MM.1S (cell line): ENCODE measurements around the gene ERC2.

ENCODE experiments used
- DNase-seq: peaks from one replicate; pipeline ENCODE4 v3.0.0-alpha.2; 2015
- H2AFZ ChIP-seq: fragments of 300-600 bp; sonication (generic); 2 replicates; pipeline ENCODE4 v1.6.0; 2016; ENCODE audit warnings: antibody characterized with exemption, low read length
- H3F3A ChIP-seq: fragments of 300-600 bp; sonication (generic); 2 replicates; pipeline ENCODE4 v1.6.1; 2016; ENCODE audit warnings: mild to moderate bottlenecking, antibody characterized with exemption, low read length, moderate library complexity, mixed read lengths; ENCODE audit not compliant: insufficient read depth
- H3K27ac ChIP-seq: fragments of 300-600 bp; sonication (generic); 2 replicates; pipeline ENCODE4 v1.5.1; 2016; ENCODE audit warnings: mild to moderate bottlenecking, low read length
- H3K27me3 ChIP-seq: fragments of 300-600 bp; sonication (generic); replicated peaks from 2 replicates; pipeline ENCODE4 v1.6.0; 2016; ENCODE audit warnings: low read length; ENCODE audit not compliant: insufficient read depth
- H3K36me3 ChIP-seq: fragments of 300-600 bp; sonication (generic); replicated peaks from 2 replicates; pipeline ENCODE4 v1.6.1; 2016; ENCODE audit warnings: mild to moderate bottlenecking, low read length, mixed read lengths; ENCODE audit not compliant: insufficient read depth
- H3K4me1 ChIP-seq: fragments of 300-600 bp; sonication (generic); 2 replicates; pipeline ENCODE4 v1.6.1; 2016; ENCODE audit warnings: low read length, mixed read lengths
- H3K4me2 ChIP-seq: fragments of 300-600 bp; sonication (generic); 2 replicates; pipeline ENCODE4 v1.6.0; 2016; ENCODE audit warnings: low read depth, low read length
- H3K4me3 ChIP-seq: fragments of 300-600 bp; sonication (generic); 2 replicates; pipeline ENCODE4 v1.5.1; 2016; ENCODE audit warnings: low read length, mixed read lengths
- H3K79me2 ChIP-seq: fragments of 300-600 bp; sonication (generic); 2 replicates; pipeline ENCODE4 v1.6.1; 2016; ENCODE audit warnings: mixed run types, low read length, mixed read lengths
- H3K9ac ChIP-seq: fragments of 300-600 bp; sonication (generic); 2 replicates; pipeline ENCODE4 v1.6.1; 2016; ENCODE audit warnings: low read length, mixed read lengths
- H3K9me2 ChIP-seq: fragments of 300-600 bp; sonication (generic); replicated peaks from 2 replicates; pipeline ENCODE4 v1.6.1; 2016; ENCODE audit warnings: mild to moderate bottlenecking, low read length, mixed read lengths; ENCODE audit not compliant: insufficient read depth
- H3K9me3 ChIP-seq: fragments of 300-600 bp; sonication (generic); replicated peaks from 2 replicates; pipeline ENCODE4 v1.6.1; 2016; ENCODE audit warnings: mild to moderate bottlenecking, low read length, mixed read lengths; ENCODE audit not compliant: insufficient read depth
- H4K20me1 ChIP-seq: fragments of 300-600 bp; sonication (generic); 2 replicates; pipeline ENCODE4 v1.6.1; 2016; ENCODE audit warnings: mild to moderate bottlenecking, low read length, moderate library complexity, mixed read lengths; ENCODE audit not compliant: insufficient read depth
- EZH2 ChIP-seq: fragments of 300-600 bp; sonication (generic); optimal IDR thresholded peaks from 2 replicates; pipeline ENCODE3; 2017; ENCODE audit warnings: low read depth, mild to moderate bottlenecking, antibody characterized with exemption, low read length, mixed read lengths
- EZH2phosphoT487 ChIP-seq: fragments of 300-600 bp; sonication (generic); IDR thresholded peaks from 2 replicates; pipeline ENCODE4 v1.6.1; 2018; ENCODE audit warnings: antibody characterized with exemption, low read length
- TF ChIP-seq, protein P1 (sequence below): fragments of 300-600 bp; sonication (generic); IDR thresholded peaks from 2 replicates; pipeline ENCODE4 v1.5.1; 2016; ENCODE audit warnings: antibody characterized with exemption, low read length, mixed read lengths

ERC2 gene

DNA sequence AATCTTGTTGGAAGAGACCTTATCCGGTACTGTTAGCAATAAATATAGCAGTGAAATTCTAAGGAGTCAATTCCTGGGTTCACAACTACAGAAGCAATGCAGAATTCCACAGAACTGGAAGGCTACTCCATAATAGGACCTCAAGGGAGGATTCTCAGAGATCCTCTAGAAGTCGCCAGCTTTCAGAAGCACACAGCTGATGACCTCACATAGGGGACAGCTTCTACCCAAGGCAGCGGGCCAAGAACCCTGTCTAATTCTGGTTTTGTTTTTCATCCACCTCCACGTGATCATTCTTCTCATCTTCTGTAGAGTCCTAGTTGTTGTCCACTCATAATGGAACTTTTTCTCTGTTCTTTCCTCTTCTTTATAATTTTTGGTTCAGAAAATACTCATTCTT is 99.4 kb downstream of the ERC2 start:
- H3K36me3 ChIP-seq, result no peaks in the 10 kb centered on the region
- H3K4me1 ChIP-seq, result no peaks in the 10 kb centered on the region
- H3K9me3 ChIP-seq, result no peaks in the 10 kb centered on the region
- no peaks in the 10 kb centered on the region for H4K20me1 ChIP-seq
- no peak overlapping the region for H2AFZ ChIP-seq
- no peak overlapping the region for H3K27ac ChIP-seq
- H3F3A ChIP-seq, result no peaks in the 10 kb centered on the region
- no peak for TF ChIP-seq EZH2phosphoT487
- TF ChIP-seq, protein P1, sequence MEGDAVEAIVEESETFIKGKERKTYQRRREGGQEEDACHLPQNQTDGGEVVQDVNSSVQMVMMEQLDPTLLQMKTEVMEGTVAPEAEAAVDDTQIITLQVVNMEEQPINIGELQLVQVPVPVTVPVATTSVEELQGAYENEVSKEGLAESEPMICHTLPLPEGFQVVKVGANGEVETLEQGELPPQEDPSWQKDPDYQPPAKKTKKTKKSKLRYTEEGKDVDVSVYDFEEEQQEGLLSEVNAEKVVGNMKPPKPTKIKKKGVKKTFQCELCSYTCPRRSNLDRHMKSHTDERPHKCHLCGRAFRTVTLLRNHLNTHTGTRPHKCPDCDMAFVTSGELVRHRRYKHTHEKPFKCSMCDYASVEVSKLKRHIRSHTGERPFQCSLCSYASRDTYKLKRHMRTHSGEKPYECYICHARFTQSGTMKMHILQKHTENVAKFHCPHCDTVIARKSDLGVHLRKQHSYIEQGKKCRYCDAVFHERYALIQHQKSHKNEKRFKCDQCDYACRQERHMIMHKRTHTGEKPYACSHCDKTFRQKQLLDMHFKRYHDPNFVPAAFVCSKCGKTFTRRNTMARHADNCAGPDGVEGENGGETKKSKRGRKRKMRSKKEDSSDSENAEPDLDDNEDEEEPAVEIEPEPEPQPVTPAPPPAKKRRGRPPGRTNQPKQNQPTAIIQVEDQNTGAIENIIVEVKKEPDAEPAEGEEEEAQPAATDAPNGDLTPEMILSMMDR, result no peak
- TF ChIP-seq EZH2, result no peak
- no peaks in the 10 kb centered on the region for H3K9me2 ChIP-seq
- no peaks in the 10 kb centered on the region for H3K79me2 ChIP-seq
- H3K4me3 ChIP-seq, result no peak overlapping the region
- DNase-seq, result no peak
- H3K27me3 ChIP-seq, result no peaks in the 10 kb centered on the region
- H3K4me2 ChIP-seq, result no peak overlapping the region
- no peak overlapping the region for H3K9ac ChIP-seq

DNA sequence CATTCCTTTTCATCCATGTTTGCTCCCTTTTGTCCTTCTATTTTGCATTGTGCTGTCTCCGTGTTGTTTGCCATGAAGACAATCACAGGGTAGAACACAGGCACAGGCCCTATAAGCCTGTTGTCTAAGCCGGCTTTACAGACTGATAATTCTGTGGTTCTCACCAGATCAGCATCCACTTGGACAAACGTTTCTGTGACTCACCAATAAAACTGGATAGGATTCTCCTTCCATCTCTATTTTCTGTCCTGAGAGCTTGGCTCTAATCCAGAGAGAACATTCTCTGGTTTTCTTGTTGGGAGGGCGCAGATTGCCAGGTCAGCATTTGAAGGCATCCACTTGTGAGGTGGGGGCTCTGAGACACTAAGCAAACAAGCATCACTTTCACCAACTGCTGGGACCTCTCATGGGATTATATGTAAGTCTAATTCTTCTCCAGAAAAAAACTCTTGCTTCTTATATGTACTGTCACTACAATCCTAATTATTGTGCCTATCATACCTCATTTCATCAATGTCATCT is 101.6 kb downstream of the ERC2 start:
- H3K79me2 ChIP-seq, result no peaks in the 10 kb centered on the region
- no peak for TF ChIP-seq EZH2
- TF ChIP-seq, protein P1, result no peak
- no peak for TF ChIP-seq EZH2phosphoT487
- no peak overlapping the region for H3K27ac ChIP-seq
- no peaks in the 10 kb centered on the region for H3F3A ChIP-seq
- no peak for DNase-seq
- H3K27me3 ChIP-seq, result no peaks in the 10 kb centered on the region
- H3K4me3 ChIP-seq, result no peak overlapping the region
- no peaks in the 10 kb centered on the region for H3K36me3 ChIP-seq
- no peaks in the 10 kb centered on the region for H3K9me2 ChIP-seq
- H3K9me3 ChIP-seq, result no peaks in the 10 kb centered on the region
- no peak overlapping the region for H2AFZ ChIP-seq
- H3K4me1 ChIP-seq, result no peaks in the 10 kb centered on the region
- no peak overlapping the region for H3K9ac ChIP-seq
- H3K4me2 ChIP-seq, result no peak overlapping the region
- H4K20me1 ChIP-seq, result no peaks in the 10 kb centered on the region

- Histone ChIP-seq H2AFZ (no peak overlapping the region), H3F3A (no peaks in the 10 kb centered on the region)
Observed at GRCh38 chr3:56365905-56366640, 102.2 kb downstream of the ERC2 start.

More at GRCh38 chr3:56365905-56366640, 102.2 kb downstream of the ERC2 start:
- no peak overlapping the region for H3K4me2 ChIP-seq
- H3K9me2 ChIP-seq, result no peaks in the 10 kb centered on the region
- no peak overlapping the region for H3K9ac ChIP-seq
- no peaks in the 10 kb centered on the region for H3K79me2 ChIP-seq
- H3K9me3 ChIP-seq, result no peaks in the 10 kb centered on the region
- no peak overlapping the region for H3K27ac ChIP-seq
- H4K20me1 ChIP-seq, result no peaks in the 10 kb centered on the region
- H3K36me3 ChIP-seq, result no peaks in the 10 kb centered on the region
- no peaks in the 10 kb centered on the region for H3K4me1 ChIP-seq
- DNase-seq, result no peak
- H3K27me3 ChIP-seq, result no peaks in the 10 kb centered on the region
- TF ChIP-seq, protein P1, result no peak
- TF ChIP-seq EZH2, result no peak
- no peak for TF ChIP-seq EZH2phosphoT487
- H3K4me3 ChIP-seq, result no peak overlapping the region
